ENCODE data around the gene H1-8.

The H1-8 gene

DNA sequence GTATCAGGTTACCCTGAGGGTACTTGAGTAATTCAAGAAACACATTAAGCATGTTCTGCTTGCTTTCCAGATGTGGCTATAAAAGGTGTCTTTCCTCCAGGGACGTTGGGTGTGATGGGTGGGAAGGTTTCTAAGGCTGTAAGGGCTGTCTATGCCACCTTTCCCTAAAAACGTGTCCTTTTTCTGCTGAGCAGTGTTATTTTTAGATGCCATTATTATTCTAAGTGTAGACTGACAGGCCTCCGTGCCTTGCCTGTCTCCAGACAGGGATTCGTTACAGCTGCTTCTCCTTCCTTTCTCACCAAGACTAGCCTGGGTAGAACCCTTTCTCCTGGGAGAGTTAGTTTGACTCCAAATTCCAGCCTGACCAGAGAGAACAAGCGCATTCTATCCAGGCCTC, 41.3 kb upstream of the H1-8 start:
- Histone ChIP-seq H2BK120ac (ENCODE audit: insufficient read depth, low read length, poor library complexity) (no peak overlapping the region), H3K27ac (ENCODE audit: low read depth, low read length) (no peak overlapping the region), H3K18ac (ENCODE audit: low read length) (no peak overlapping the region), H3K4me1 (ENCODE audit: control insufficient read depth in 1 of 2, insufficient read depth in 2 of 2, low read length in 2 of 2) (peaks cover 2 to 3% of the 10 kb centered on the region in 2 experiments), H3K79me1 (ENCODE audit: low read length) (peaks cover 3% of the 10 kb centered on the region), H3K9ac (ENCODE audit: low read length) (no peak overlapping the region), H3K4me2 (ENCODE audit: low read length) (no peak overlapping the region), H4K12ac (ENCODE audit: low read depth, low read length) (no peak overlapping the region), H3K9me3 (ENCODE audit: insufficient read depth, low read depth, low read length) (peaks cover 2% of the 10 kb centered on the region), H3K23ac (ENCODE audit: low read length) (no peak overlapping the region), H2BK5ac (ENCODE audit: low read depth, low read length, poor library complexity) (no peak overlapping the region), H3K36me3 (ENCODE audit: control insufficient read depth in 1 of 2, insufficient read depth in 2 of 2, low read length in 2 of 2) (peaks cover 27 to 43% of the 10 kb centered on the region in 2 experiments), H2AFZ (ENCODE audit: insufficient read depth, low read length, poor library complexity) (no peak overlapping the region), H3K27me3 (ENCODE audit: insufficient read depth, low read length) (no peaks in the 10 kb centered on the region), H2AK5ac (ENCODE audit: low read length) (no peak overlapping the region), H3K79me2 (ENCODE audit: control insufficient read depth, insufficient read depth, low read length, poor library complexity) (peaks cover 1% of the 10 kb centered on the region), H4K91ac (ENCODE audit: low read depth, low read length) (no peak overlapping the region), H2BK12ac (ENCODE audit: low read length) (no peak overlapping the region), H4K8ac (ENCODE audit: low read depth, low read length) (no peak overlapping the region), H3K4me3 (ENCODE audit: low read depth, low read length) (no peak overlapping the region), H3K4ac (ENCODE audit: low read depth, low read length) (no peak overlapping the region), H3K14ac (ENCODE audit: low read length) (no peak overlapping the region)
- no peak for DNase-seq
- no CpG with 5 or more reads among the region's 5 CpGs for WGBS (ENCODE audit: extremely low coverage, insufficient coverage, insufficient read length)

DNA sequence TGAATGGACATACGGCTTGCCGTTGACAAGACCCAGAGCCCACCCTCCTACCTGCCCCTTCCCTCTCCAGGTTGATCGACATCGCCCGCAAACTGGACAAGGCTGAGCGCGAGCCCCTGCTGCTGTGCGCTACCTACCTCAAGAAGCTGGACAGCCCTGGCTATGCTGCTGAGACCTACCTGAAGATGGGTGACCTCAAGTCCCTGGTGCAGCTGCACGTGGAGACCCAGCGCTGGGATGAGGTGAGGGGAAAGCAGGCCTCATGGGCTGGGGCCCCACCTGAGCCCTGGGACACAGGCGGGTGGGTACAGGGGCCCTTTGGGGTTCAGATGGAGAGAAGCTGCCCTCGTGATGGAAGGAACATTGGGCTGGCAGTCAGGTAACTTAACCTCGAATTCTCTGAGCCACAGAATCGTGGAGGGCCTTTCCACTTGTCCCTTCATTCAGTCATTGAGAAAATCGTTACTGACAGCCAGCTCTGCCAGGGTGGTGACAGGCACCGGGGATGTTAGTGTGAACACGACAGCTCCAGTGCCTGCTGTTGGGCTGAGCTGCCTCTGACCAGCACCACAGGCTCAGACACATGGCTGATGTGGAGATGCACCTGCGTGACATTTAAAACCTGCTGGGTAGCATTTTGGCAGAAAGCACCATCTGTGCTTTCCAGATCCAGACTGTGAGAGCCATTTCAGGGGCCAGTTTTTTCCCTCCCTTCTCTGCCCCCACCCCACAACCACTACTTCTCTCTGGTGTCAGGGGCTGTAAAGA, 40.1 kb upstream of the H1-8 start:
- no peak overlapping the region for H2BK12ac ChIP-seq (ENCODE audit: low read length)
- no peak overlapping the region for H3K23ac ChIP-seq (ENCODE audit: low read length)
- peaks cover 30 to 54% of the 10 kb centered on the region in 2 experiments for H3K36me3 ChIP-seq (ENCODE audit: control insufficient read depth in 1 of 2, insufficient read depth in 2 of 2, low read length in 2 of 2)
- no peak overlapping the region for H3K4me2 ChIP-seq (ENCODE audit: low read length)
- peaks cover 0 to 3% of the 10 kb centered on the region in 2 experiments for H3K4me1 ChIP-seq (ENCODE audit: control insufficient read depth in 1 of 2, insufficient read depth in 2 of 2, low read length in 2 of 2)
- no peak overlapping the region for H4K12ac ChIP-seq (ENCODE audit: low read depth, low read length)
- no peaks in the 10 kb centered on the region for H3K79me2 ChIP-seq (ENCODE audit: control insufficient read depth, insufficient read depth, low read length, poor library complexity)
- H3K9me3 ChIP-seq (ENCODE audit: insufficient read depth, low read depth, low read length), result peaks cover 2% of the 10 kb centered on the region
- H3K4me3 ChIP-seq (ENCODE audit: low read depth, low read length), result no peak overlapping the region
- H4K91ac ChIP-seq (ENCODE audit: low read depth, low read length), result no peak overlapping the region
- H3K4ac ChIP-seq (ENCODE audit: low read depth, low read length), result no peak overlapping the region
- no CpG with 5 or more reads among the region's 18 CpGs for WGBS (ENCODE audit: extremely low coverage, insufficient coverage, insufficient read length)
- H3K79me1 ChIP-seq (ENCODE audit: low read length), result peaks cover 3% of the 10 kb centered on the region
- no peak for DNase-seq
- no peak overlapping the region for H3K18ac ChIP-seq (ENCODE audit: low read length)
- no peak overlapping the region for H3K27ac ChIP-seq (ENCODE audit: low read depth, low read length)
- peak overlapping the region; percentile 18 for H2AK5ac ChIP-seq (ENCODE audit: low read length)
- no peak overlapping the region for H4K8ac ChIP-seq (ENCODE audit: low read depth, low read length)
- H2BK120ac ChIP-seq (ENCODE audit: insufficient read depth, low read length, poor library complexity), result no peak overlapping the region
- H2AFZ ChIP-seq (ENCODE audit: insufficient read depth, low read length, poor library complexity), result no peak overlapping the region
- no peaks in the 10 kb centered on the region for H3K27me3 ChIP-seq (ENCODE audit: insufficient read depth, low read length)
- no peak overlapping the region for H2BK5ac ChIP-seq (ENCODE audit: low read depth, low read length, poor library complexity)
- no peak overlapping the region for H3K14ac ChIP-seq (ENCODE audit: low read length)
- no peak overlapping the region for H3K9ac ChIP-seq (ENCODE audit: low read length)

DNA sequence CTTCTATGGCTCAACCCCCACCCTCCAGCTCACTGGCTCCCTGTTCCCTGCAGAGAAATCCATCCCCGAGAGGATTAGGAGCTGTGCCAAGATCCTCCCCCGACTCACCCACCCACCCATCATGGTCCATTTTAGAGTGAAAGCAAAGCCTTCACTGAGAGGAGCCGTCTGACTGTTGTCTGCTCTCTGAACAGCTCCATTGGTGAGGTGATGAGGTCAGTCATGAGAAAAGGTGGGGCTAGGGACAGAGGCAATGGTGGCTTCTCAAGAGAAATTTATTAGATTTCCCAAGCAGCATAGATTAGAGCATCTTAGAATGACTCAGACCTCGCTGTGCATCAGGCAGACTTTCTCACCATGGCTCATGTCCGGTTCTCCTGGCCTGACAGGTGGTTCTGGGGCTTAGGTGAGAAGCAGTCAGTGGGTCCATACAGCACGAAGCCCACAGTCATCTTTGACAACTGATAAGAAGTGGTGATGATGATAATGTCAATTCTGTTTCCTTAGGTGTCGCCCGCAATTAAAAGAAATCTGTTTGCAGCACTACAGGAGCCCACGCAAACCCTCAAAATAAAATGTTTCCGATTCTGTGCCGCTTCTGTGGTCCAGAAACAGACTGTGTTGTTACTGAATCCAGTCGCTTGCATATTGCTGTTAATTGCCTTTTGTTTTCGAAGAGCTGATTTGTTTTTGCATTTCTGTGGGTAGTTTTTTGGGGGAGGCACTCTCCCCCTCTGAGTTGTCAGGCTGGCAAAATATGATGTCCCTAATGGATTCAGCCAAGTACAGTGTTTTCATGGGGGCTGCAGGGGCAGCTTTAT, 39.3 kb upstream of the H1-8 start:
- Histone ChIP-seq H3K23ac (ENCODE audit: low read length) (no peak overlapping the region), H3K79me1 (ENCODE audit: low read length) (no peaks in the 10 kb centered on the region), H2AFZ (ENCODE audit: insufficient read depth, low read length, poor library complexity) (no peak overlapping the region), H3K27me3 (ENCODE audit: insufficient read depth, low read length) (no peaks in the 10 kb centered on the region), H3K9me3 (ENCODE audit: insufficient read depth, low read depth, low read length) (peaks cover 2% of the 10 kb centered on the region), H3K36me3 (ENCODE audit: control insufficient read depth in 1 of 2, insufficient read depth in 2 of 2, low read length in 2 of 2) (peaks cover 30 to 55% of the 10 kb centered on the region in 2 experiments), H3K79me2 (ENCODE audit: control insufficient read depth, insufficient read depth, low read length, poor library complexity) (no peaks in the 10 kb centered on the region), H4K91ac (ENCODE audit: low read depth, low read length) (no peak overlapping the region), H2BK120ac (ENCODE audit: insufficient read depth, low read length, poor library complexity) (no peak overlapping the region), H3K27ac (ENCODE audit: low read depth, low read length) (no peak overlapping the region), H4K12ac (ENCODE audit: low read depth, low read length) (no peak overlapping the region), H4K8ac (ENCODE audit: low read depth, low read length) (no peak overlapping the region), H3K4me3 (ENCODE audit: low read depth, low read length) (no peak overlapping the region), H3K4me2 (ENCODE audit: low read length) (no peak overlapping the region), H3K4me1 (ENCODE audit: control insufficient read depth in 1 of 2, insufficient read depth in 2 of 2, low read length in 2 of 2) (peaks cover 0 to 3% of the 10 kb centered on the region in 2 experiments), H3K9ac (ENCODE audit: low read length) (no peak overlapping the region), H3K14ac (ENCODE audit: low read length) (no peak overlapping the region), H2BK12ac (ENCODE audit: low read length) (no peak overlapping the region), H3K18ac (ENCODE audit: low read length) (no peak overlapping the region), H2AK5ac (ENCODE audit: low read length) (no peak overlapping the region), H2BK5ac (ENCODE audit: low read depth, low read length, poor library complexity) (no peak overlapping the region), H3K4ac (ENCODE audit: low read depth, low read length) (no peak overlapping the region)
- no peak for DNase-seq
- WGBS (ENCODE audit: extremely low coverage, insufficient coverage, insufficient read length), result no CpG with 5 or more reads among the region's 13 CpGs

DNA sequence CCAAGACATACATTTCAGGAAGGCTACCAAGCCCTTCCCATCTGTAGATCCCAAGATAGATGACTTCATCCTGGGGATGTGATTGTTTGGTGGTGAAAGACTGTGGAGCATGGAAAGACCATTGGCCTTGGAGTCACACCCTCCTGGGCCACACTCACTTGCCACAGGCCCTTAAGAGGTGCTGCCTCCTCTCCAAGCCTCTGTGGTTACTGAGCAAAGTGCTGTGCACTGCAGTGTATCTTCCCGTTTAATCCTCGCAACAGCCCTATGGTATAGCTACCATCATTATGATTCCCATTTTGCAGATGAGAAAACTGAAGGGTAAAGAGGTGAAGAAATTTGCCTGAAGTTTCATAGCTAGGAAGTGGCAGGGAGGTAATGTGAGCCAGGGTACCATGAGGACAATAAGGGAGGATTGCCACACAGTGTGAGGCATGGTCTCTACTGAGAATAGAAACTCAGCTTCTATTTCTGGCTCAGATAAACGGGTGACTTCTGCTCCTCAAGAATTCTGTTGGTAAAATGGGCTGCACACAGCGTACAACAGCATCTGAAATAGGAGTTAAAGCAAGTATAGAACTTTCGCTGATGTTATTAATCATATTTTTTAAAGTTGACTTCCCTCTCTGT, 38.4 kb upstream of the H1-8 start:
- H3K9ac ChIP-seq (ENCODE audit: low read length), result no peak overlapping the region
- H3K27me3 ChIP-seq (ENCODE audit: insufficient read depth, low read length), result no peaks in the 10 kb centered on the region
- no peak overlapping the region for H3K14ac ChIP-seq (ENCODE audit: low read length)
- H3K27ac ChIP-seq (ENCODE audit: low read depth, low read length), result no peak overlapping the region
- no peak overlapping the region for H3K18ac ChIP-seq (ENCODE audit: low read length)
- DNase-seq, result no peak
- H4K12ac ChIP-seq (ENCODE audit: low read depth, low read length), result no peak overlapping the region
- H3K36me3 ChIP-seq (ENCODE audit: control insufficient read depth in 1 of 2, insufficient read depth in 2 of 2, low read length in 2 of 2), result peaks cover 30 to 58% of the 10 kb centered on the region in 2 experiments
- H2BK120ac ChIP-seq (ENCODE audit: insufficient read depth, low read length, poor library complexity), result no peak overlapping the region
- H2BK5ac ChIP-seq (ENCODE audit: low read depth, low read length, poor library complexity), result no peak overlapping the region
- no peak overlapping the region for H4K8ac ChIP-seq (ENCODE audit: low read depth, low read length)
- peaks cover 2% of the 10 kb centered on the region for H3K9me3 ChIP-seq (ENCODE audit: insufficient read depth, low read depth, low read length)
- WGBS (ENCODE audit: extremely low coverage, insufficient coverage, insufficient read length), result no CpG with 5 or more reads among the region's 5 CpGs
- H3K4me3 ChIP-seq (ENCODE audit: low read depth, low read length), result no peak overlapping the region
- no peak overlapping the region for H3K4me2 ChIP-seq (ENCODE audit: low read length)
- no peak overlapping the region for H2AFZ ChIP-seq (ENCODE audit: insufficient read depth, low read length, poor library complexity)
- H2BK12ac ChIP-seq (ENCODE audit: low read length), result no peak overlapping the region
- H3K23ac ChIP-seq (ENCODE audit: low read length), result no peak overlapping the region
- no peak overlapping the region for H3K4ac ChIP-seq (ENCODE audit: low read depth, low read length)
- no peaks in the 10 kb centered on the region for H3K79me2 ChIP-seq (ENCODE audit: control insufficient read depth, insufficient read depth, low read length, poor library complexity)
- H3K4me1 ChIP-seq (ENCODE audit: control insufficient read depth in 1 of 2, insufficient read depth in 2 of 2, low read length in 2 of 2), result peaks cover 0 to 3% of the 10 kb centered on the region in 2 experiments
- H3K79me1 ChIP-seq (ENCODE audit: low read length), result no peaks in the 10 kb centered on the region
- no peak overlapping the region for H2AK5ac ChIP-seq (ENCODE audit: low read length)
- no peak overlapping the region for H4K91ac ChIP-seq (ENCODE audit: low read depth, low read length)
